Pancreas (tissue), 10 donors: ENCODE data around the gene GATAD2B. TPM values are rescaled to one million over a fixed set of nuclear protein-coding genes. Genes with fewer than 3 reads are reported as not detected.

ENCODE experiments used
- ATAC-seq, 4 donors: fragments of 200-7000 bp; cut with Tn5 transposase; one replicate each; pipeline versions ENCODE4 v1.8.0 to v1.9.1; 2020; ENCODE audit warnings: mild to moderate bottlenecking in 4 of 4, moderate library complexity in 4 of 4
- DNase-seq, 6 donors: peaks; one replicate each; pipeline ENCODE4 v3.0.0-alpha.2; 2020
- FAIRE-seq: peaks from 2 replicates; lab custom pipeline; 2012; peaks lifted over from hg19 to GRCh38; lab: Jason Lieb, UNC
- H3K27ac ChIP-seq, 4 donors: fragments of 200-600 bp; sonication (generic); 1 replicate in 3 of 4; 2 replicates in 1 of 4; pipeline versions ENCODE4 v1.5.0 to v1.8.0; 2020
- H3K27me3 ChIP-seq, 4 donors: fragments of 200-600 bp; one replicate each; pipeline ENCODE4 v1.8.0; 2021
- H3K36me3 ChIP-seq, 3 donors: fragments of 200-600 bp; sonication (generic) in 1 of 3; one replicate each; pipeline versions ENCODE4 v1.5.0 to v1.8.0; 2020 to 2021
- H3K4me1 ChIP-seq, 3 donors: fragments of 200-600 bp; one replicate each; pipeline ENCODE4 v1.8.0; 2021
- H3K4me3 ChIP-seq, 4 donors: fragments of 200-600 bp; sonication (generic) in 2 of 4; one replicate each; pipeline versions ENCODE4 v1.5.0 to v1.8.0; 2020 to 2021
- H3K9me3 ChIP-seq, 4 donors: fragments of 200-600 bp; one replicate each; pipeline ENCODE4 v1.8.0; 2021
- WGBS, 2 donors: extraction: QIAGEN DNeasy Blood & Tissue Kit; methylation state at CpG; one replicate each; pipeline ENCODE4 v1.1.7; 2013; 5-methylcytosine and 5-hydroxymethylcytosine counted together
- intact Hi-C, 3 donors: fragments of 100-400 bp; cut with DNase I; formaldehyde crosslinking; loops; one replicate each; pipeline versions ENCODE4 v1.11.1 to v1.14.2; 2022
- polyA plus RNA-seq, 2 donors: library from polyadenylated mRNA; stranded (reverse); fragments of 200-250 nt; gene quantifications; one replicate each; pipeline ENCODE4 v1.2.3, GENCODE V29; 2013
- total RNA-seq, 6 donors: library from RNA; stranded (reverse); fragmentation: NEBNext Ultra II Directional in 4 of 6; extraction: Animal tissue kit (Norgen Biotek cat#: 25700) in 4 of 6; gene quantifications; one replicate each; pipeline versions ENCODE4 v1.2.1 to v1.2.4, GENCODE V29; 2021 to 2023
- TF ChIP-seq, protein P1 (sequence below), 4 donors: fragments of 200-600 bp; sonication (generic) in 3 of 4; IDR thresholded peaks; one replicate each; pipeline versions ENCODE4 v1.5.0 to v1.8.0; 2021; ENCODE audit warnings: antibody characterized with exemption in 4 of 4
- donor health status: healthy with polysubstance abuse.
- donor health status: DM: no; HTN: no; CAD: no; lungs with moderate emphysema.
- donor health status: DM: no; HTN: no; CAD: no.
- donor health status: control.
- donor health status: control.
- donor health status: Bipolar disorder and iron deficiency.
- donor health status: DM: yes; HTN: yes; CAD: no.
- donor health status: DM: no; HTN: no; CAD: no.
- donor health status: DM: no; HTN: no; CAD: no.
- donor health status: DM: yes; HTN: yes; CAD: no.

The GATAD2B gene
- total and polyA plus RNA-seq, 8 donors, result 4.8 to 27.1 (median 16.2) TPM

GRCh38 chr1:153805886-153806719 is 116.7 kb downstream of the GATAD2B start:
- Histone ChIP-seq H3K9me3 (no peaks in the 10 kb centered on the region), H3K36me3 (peaks cover 0 to 21% (median 1%) of the 10 kb centered on the region in 3 donors), H3K4me3 (no peak overlapping the region), H3K4me1 (no peaks in the 10 kb centered on the region), H3K27ac (no peak overlapping the region), H3K27me3 (no peaks in the 10 kb centered on the region)
- 83 to 84% methylated on average over 11 of the region's 11 CpGs for WGBS, 2 donors
- DNase-seq, result no peak
- intact Hi-C loops, result no loop called here
- TF ChIP-seq, protein P1, sequence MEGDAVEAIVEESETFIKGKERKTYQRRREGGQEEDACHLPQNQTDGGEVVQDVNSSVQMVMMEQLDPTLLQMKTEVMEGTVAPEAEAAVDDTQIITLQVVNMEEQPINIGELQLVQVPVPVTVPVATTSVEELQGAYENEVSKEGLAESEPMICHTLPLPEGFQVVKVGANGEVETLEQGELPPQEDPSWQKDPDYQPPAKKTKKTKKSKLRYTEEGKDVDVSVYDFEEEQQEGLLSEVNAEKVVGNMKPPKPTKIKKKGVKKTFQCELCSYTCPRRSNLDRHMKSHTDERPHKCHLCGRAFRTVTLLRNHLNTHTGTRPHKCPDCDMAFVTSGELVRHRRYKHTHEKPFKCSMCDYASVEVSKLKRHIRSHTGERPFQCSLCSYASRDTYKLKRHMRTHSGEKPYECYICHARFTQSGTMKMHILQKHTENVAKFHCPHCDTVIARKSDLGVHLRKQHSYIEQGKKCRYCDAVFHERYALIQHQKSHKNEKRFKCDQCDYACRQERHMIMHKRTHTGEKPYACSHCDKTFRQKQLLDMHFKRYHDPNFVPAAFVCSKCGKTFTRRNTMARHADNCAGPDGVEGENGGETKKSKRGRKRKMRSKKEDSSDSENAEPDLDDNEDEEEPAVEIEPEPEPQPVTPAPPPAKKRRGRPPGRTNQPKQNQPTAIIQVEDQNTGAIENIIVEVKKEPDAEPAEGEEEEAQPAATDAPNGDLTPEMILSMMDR (IDR thresholded peaks at IDR 0.05), result no peak
- no peak for FAIRE-seq
- peak in 1 of 4 donors; percentile 17 for ATAC-seq

DNA sequence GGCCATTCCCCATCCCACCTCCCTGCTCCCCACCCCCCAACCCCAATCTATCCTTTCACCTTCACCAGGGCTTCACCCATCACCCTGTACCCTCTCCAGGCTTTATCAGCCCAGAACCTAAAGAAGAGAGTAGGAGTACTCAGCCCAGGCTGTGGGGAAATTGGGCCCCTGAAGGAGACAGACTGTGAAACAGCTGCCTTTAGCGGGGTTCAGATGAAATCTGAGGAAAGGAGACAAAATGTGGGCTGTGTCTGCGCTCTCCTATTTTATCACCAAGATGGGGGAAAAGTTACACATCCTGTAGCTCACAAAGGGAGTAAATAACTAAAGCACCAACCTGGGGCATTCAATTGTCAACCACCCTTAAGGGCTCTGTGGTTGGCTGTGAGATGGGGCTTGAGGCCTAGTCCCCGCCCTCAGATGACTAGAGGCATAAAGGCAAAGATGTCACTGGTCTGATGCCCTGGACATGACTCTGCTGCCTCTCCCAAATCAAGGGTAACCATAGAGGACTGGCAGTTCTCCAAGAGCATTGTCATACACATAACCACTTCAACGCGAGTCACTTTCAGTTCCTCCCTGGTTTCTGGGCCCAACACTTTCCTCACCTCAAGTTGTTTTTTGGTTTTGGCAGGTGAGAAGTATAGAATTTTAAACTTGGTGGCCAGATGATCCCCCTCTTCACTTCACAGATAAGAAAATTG is 117.6 kb downstream of the GATAD2B start:
- ATAC-seq, result peak in 3 of 4 donors; percentile 49 to 74 (median 66)
- DNase-seq, result no peak
- 83 to 85% methylated on average over 5 of the region's 5 CpGs for WGBS, 2 donors
- Histone ChIP-seq H3K27me3 (no peaks in the 10 kb centered on the region), H3K27ac (no peak overlapping the region), H3K4me3 (no peak overlapping the region), H3K9me3 (no peaks in the 10 kb centered on the region), H3K36me3 (peaks cover 0 to 12% (median 0%) of the 10 kb centered on the region in 3 donors), H3K4me1 (no peaks in the 10 kb centered on the region)
- intact Hi-C loops, result no loop called here
- FAIRE-seq, result no peak
- TF ChIP-seq, protein P1 (IDR thresholded peaks at IDR 0.05), result no peak

GRCh38 chr1:153804112-153804511 is 118.7 kb downstream of the GATAD2B start:
- 63 to 92% methylated on average over 2 of the region's 2 CpGs for WGBS, 2 donors
- no peak for DNase-seq
- Histone ChIP-seq H3K27me3 (no peaks in the 10 kb centered on the region), H3K36me3 (peaks cover 0 to 6% (median 0%) of the 10 kb centered on the region in 3 donors), H3K9me3 (no peaks in the 10 kb centered on the region), H3K4me1 (no peaks in the 10 kb centered on the region), H3K27ac (no peak overlapping the region), H3K4me3 (no peak overlapping the region)
- no peak for FAIRE-seq
- TF ChIP-seq, protein P1 (IDR thresholded peaks at IDR 0.05), result no peak
- ATAC-seq, result no peak
- intact Hi-C loops, result loop anchor here in 1 of 3 donors (5.0 kb wide), 1 partner anchor 178 kb away; no protein-coding TSS in a partner anchor

DNA sequence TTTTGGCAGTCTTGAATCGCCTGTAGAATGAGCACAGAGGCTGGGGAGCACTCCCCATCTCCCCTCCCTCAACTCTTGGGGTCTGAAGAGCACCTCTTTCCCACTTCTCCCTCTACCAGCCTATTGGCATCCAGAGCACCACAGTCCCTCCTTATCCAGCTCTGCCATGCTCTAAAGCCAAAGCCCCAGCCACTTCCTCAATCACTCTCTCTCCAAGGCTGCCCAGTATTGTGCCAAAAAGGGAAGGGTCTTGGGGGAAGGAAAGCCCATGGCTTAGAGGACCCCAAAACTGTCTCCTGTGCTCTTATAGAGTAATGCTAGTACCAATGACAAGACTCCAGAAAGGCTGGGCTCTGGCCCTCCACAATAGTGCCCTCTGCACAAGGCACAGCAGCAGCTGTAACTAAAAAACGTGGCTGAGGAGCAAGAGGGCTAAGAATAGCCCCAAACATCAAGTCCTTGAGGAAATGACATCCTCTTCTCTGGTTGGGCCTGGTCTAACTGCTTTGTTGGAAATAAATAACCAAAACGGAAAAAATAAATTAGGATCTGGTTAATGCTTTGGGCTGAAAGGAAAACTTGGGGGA is 119.2 kb downstream of the GATAD2B start:
- intact Hi-C loops, result loop anchor here in 1 of 3 donors (5.0 kb wide), 1 partner anchor 179 kb away; no protein-coding TSS in a partner anchor
- FAIRE-seq, result no peak
- H3K9me3 ChIP-seq, result no peaks in the 10 kb centered on the region
- no peak for ATAC-seq
- H3K4me1 ChIP-seq, result no peaks in the 10 kb centered on the region
- WGBS, 2 donors, result 79% methylated on average over 3 of the region's 3 CpGs
- H3K36me3 ChIP-seq, result peaks cover 0 to 6% (median 0%) of the 10 kb centered on the region in 3 donors
- H3K27ac ChIP-seq, result no peak overlapping the region
- no peak for DNase-seq
- H3K27me3 ChIP-seq, result no peaks in the 10 kb centered on the region
- H3K4me3 ChIP-seq, result no peak overlapping the region
- TF ChIP-seq, protein P1 (IDR thresholded peaks at IDR 0.05), result no peak
